PFSK-1 (cell line): ENCODE results near the gene CCDC32.

Source experiments
- POLR2AphosphoS5 ChIP-seq: IDR thresholded peaks from 2 replicates; pipeline ENCODE4 v1.6.1; 2012; ENCODE audit warnings: low read depth, mild to moderate bottlenecking, control low read depth, low read length, moderate library complexity
- TAF1 ChIP-seq: IDR thresholded peaks from 2 replicates; pipeline ENCODE4 v1.6.1; 2012; ENCODE audit warnings: low read length, control low read depth, borderline replicate concordance; ENCODE audit not compliant: insufficient read depth

DNA sequence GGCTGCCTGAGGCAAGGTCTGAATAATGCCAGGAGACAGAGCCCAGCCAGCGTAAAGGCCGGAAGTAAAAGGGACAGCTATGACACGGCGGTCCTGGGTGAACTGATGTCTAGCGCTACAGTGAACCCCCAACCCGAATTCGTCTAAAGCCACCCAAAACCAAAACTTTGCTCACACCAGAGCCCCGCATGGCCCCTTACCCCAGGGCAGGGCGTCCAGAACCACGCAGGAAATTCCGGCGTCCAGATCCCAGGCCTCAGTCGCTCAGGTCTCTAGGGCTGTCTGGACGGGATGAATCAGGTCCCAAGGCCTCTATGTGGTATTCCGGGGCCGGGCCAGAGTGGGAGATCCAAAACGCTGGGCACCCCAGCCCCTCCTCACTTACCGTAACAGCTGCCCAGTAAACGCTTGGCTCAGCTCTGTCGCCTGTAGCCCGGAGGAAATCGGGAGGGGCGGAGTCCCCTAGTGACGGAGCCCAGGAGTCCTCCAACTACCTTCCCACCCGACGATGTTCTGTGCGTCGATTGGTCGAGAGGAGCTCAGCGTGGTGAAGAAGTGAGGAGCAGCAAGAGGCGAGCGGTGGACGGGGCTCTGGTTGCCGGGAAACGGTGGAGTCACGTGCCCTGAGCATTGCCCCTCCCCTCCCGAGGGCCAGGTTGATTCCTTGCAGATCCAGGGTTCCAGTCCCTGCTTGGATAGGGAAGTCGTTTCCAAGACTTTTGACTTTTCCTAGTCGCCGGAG lies at the start of gene CCDC32:
- TF ChIP-seq POLR2AphosphoS5 (peak; percentile 90), TAF1 (peak; percentile 54; the same call in 1 of the 2 replicates)
